ENCODE data around the gene COA4.

The COA4 gene

DNA sequence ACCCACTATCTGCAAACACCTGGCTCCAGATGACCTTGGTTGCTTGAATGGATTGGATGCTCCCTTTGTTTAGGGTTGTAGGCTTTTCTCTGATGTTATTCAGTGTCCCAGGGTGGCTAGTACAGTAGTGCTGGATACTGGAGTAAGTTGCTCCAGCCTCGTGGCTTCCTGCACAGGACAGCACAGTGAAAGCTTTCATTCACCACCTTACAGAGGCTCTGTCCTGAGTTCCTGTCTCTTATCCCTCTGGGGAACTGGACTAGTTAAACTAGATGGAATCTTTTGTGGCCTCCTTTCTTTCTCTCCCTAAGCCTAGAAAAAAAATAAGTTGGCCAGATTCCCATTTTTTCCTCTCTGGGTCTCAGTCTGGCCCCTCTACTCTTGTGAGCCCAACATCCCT, 46.4 kb downstream of the COA4 start:
- no peaks in the 10 kb centered on the region for H3K9me3 ChIP-seq (ENCODE audit: severe bottlenecking)
- H3K27me3 ChIP-seq (ENCODE audit: insufficient read depth, low read depth, severe bottlenecking), result no peaks in the 10 kb centered on the region
- H3K27ac ChIP-seq, result no peak overlapping the region
- peaks cover 14% of the 10 kb centered on the region for H3K36me3 ChIP-seq
- H3K4me3 ChIP-seq (ENCODE audit: low read depth, low read length), result no peak overlapping the region
- no peak for DNase-seq
- TF ChIP-seq, protein P1, sequence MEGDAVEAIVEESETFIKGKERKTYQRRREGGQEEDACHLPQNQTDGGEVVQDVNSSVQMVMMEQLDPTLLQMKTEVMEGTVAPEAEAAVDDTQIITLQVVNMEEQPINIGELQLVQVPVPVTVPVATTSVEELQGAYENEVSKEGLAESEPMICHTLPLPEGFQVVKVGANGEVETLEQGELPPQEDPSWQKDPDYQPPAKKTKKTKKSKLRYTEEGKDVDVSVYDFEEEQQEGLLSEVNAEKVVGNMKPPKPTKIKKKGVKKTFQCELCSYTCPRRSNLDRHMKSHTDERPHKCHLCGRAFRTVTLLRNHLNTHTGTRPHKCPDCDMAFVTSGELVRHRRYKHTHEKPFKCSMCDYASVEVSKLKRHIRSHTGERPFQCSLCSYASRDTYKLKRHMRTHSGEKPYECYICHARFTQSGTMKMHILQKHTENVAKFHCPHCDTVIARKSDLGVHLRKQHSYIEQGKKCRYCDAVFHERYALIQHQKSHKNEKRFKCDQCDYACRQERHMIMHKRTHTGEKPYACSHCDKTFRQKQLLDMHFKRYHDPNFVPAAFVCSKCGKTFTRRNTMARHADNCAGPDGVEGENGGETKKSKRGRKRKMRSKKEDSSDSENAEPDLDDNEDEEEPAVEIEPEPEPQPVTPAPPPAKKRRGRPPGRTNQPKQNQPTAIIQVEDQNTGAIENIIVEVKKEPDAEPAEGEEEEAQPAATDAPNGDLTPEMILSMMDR (IDR thresholded peaks at IDR 0.05; ENCODE audit: low read depth, low read length), result no peak
